Heart left ventricle (tissue), 16 donors: Measurements from ENCODE around the gene COQ4. TPM values are rescaled to one million over a fixed set of nuclear protein-coding genes. Genes with fewer than 3 reads are reported as not detected.

ENCODE experiments used
- ATAC-seq, 4 donors: fragments of 200-7000 bp; cut with Tn5 transposase; one replicate each; pipeline ENCODE4 v1.9.1; 2020 to 2022; ENCODE audit warnings: moderate library complexity in 4 of 4, mild to moderate bottlenecking in 3 of 4, moderate number of reproducible peaks in 1 of 4
- DNase-seq, 5 donors: peaks; one replicate each; pipeline ENCODE4 v3.0.0-alpha.2; 2020
- H3K27ac ChIP-seq, 12 donors: fragments of 200-600 bp; sonication (generic) in 4 of 12; one replicate each; pipeline versions ENCODE4 v1.5.0 to v1.8.0; 2016 to 2022; ENCODE audit warnings: mild to moderate bottlenecking in 2 of 12
- H3K27me3 ChIP-seq, 9 donors: fragments of 200-600 bp; sonication (generic) in 2 of 9; one replicate each; pipeline versions ENCODE4 v1.5.1 to v1.8.0; 2016 to 2022; ENCODE audit warnings: mild to moderate bottlenecking in 3 of 9
- H3K36me3 ChIP-seq, 9 donors: fragments of 200-600 bp; sonication (generic) in 2 of 9; one replicate each; pipeline versions ENCODE4 v1.5.0 to v1.8.0; 2018 to 2022; ENCODE audit warnings: mild to moderate bottlenecking in 2 of 9
- H3K4me1 ChIP-seq, 12 donors: fragments of 200-600 bp; sonication (generic) in 4 of 12; one replicate each; pipeline versions ENCODE4 v1.5.0 to v1.8.0; 2016 to 2022; ENCODE audit warnings: mild to moderate bottlenecking in 3 of 12
- H3K4me3 ChIP-seq, 12 donors: fragments of 200-600 bp; sonication (generic) in 4 of 12; one replicate each; pipeline versions ENCODE4 v1.5.0 to v1.8.0; 2017 to 2022; ENCODE audit warnings: mild to moderate bottlenecking in 9 of 12, moderate library complexity in 4 of 12
- H3K9me3 ChIP-seq, 12 donors: fragments of 200-600 bp; sonication (generic) in 4 of 12; one replicate each; pipeline versions ENCODE4 v1.5.0 to v1.8.0; 2016 to 2022; ENCODE audit warnings: mild to moderate bottlenecking in 1 of 12
- CTCF ChIP-seq, 12 donors: fragments of 200-600 bp; sonication (generic) in 4 of 12; IDR thresholded peaks; one replicate each; pipeline versions ENCODE4 v1.5.0 to v1.8.0; 2018 to 2022; ENCODE audit warnings: antibody characterized with exemption in 12 of 12, mild to moderate bottlenecking in 5 of 12
- POLR2A ChIP-seq, 2 donors: fragments of 450-650 bp; IDR thresholded peaks; one replicate each; pipeline ENCODE4 v1.6.1; 2017; ENCODE audit warnings: antibody characterized with exemption in 2 of 2, mild to moderate bottlenecking in 2 of 2, moderate library complexity in 2 of 2
- WGBS, 4 donors: extraction: QIAGEN DNeasy Blood & Tissue Kit in 2 of 4; methylation state at CpG; one replicate each; pipeline versions ENCODE4 v1.1.5 to v1.1.7; 2013 to 2018; 5-methylcytosine and 5-hydroxymethylcytosine counted together
- intact Hi-C, 10 donors: fragments of 100-400 bp; cut with DNase I; formaldehyde crosslinking; loops; one replicate each; pipeline versions ENCODE4 v1.11.1 to v1.14.2; 2022
- polyA plus RNA-seq, 2 donors: library from polyadenylated mRNA; stranded (reverse); fragments of 200-250 nt; gene quantifications; one replicate each; pipeline ENCODE4 v1.2.3, GENCODE V29; 2013
- total RNA-seq, 9 donors: library from RNA; depleted of rRNA in 2 of 9; stranded (reverse); fragments of >200 nt in 2 of 9; fragmentation: NEBNext Ultra II Directional in 3 of 9; extraction: Animal tissue kit (Norgen Biotek cat#: 25700) in 3 of 9; gene quantifications; one replicate each; pipeline versions ENCODE4 v1.1.0 to v1.2.4, GENCODE V29; 2016 to 2023
- donor health status: ischemic (EF 13 %, LVEDD 7.1; RV severe dilation, severe dysfunction).
- donor health status: healthy with polysubstance abuse.
- donor health status: DM: no; HTN: yes; CAD: no.
- donor health status: DM: no; HTN: no; CAD: no.
- donor health status: ischemic (EF 25% LVEDD 6.9; RV normal size, moderate dysfunction).
- donor health status: ischemic (EF 25% LVEDD 5.7; RV mildly dilated, moderate dysfunction).
- donor health status: healthy.
- donor health status: DM: yes; HTN: yes; CAD: no.
- donor health status: ischemic (EF 35%, LVEDD 5.7; RV mildly dilated, moderate dysfunction).
- donor health status: nonischemic (EF 11% LVEDD 7.7; RV severe dilation, severe dysfunction).
- donor health status: DM: yes; HTN: yes; CAD: no.
- donor health status: PGD.
- donor health status: ischemic (EF 29% LVEDD 5.4; RV normal size, mild dysfunction).
- donor health status: nonischemic (EF 23%, LVEDD 6.1; RV moderate dilation, normal function).

Gene COQ4
- total and polyA plus RNA-seq, 11 donors: 19.0 to 43.2 (median 30.1) TPM

GRCh38 chr9:128370752-128371629 lies 48.4 kb downstream of the COQ4 start, which contains the start of gene URM1:
TSS of gene URM1 (plus strand) at chr9:128371374. CDS start at chr9:128371381, 7 bp downstream.
- Histone ChIP-seq H3K36me3 (peaks cover 0 to 27% (median 10%) of the 10 kb centered on the region in 9 donors), H3K4me3 (peak within 1 kb of the TSS; percentile 62 to 99 (median 89)), H3K27me3 (no peaks in the 10 kb centered on the region), H3K4me1 (peaks cover 0 to 29% (median 19%) of the 10 kb centered on the region in 12 donors), H3K27ac (peak within 1 kb of the TSS; percentile 89 to 98 (median 94)), H3K9me3 (no peaks in the 10 kb centered on the region)
- intact Hi-C loops: loop anchor here in 1 of 10 donors (5.0 kb wide), 1 partner anchor 41 kb away; no protein-coding TSS in a partner anchor
- TF ChIP-seq CTCF (IDR thresholded peaks at IDR 0.05) (peak in 1 of 12 donors; percentile 16), POLR2A (IDR thresholded peaks at IDR 0.05) (peak in 1 of 2 donors; percentile 91)
- ATAC-seq (peak; percentile 94 to 99 (median 98)), DNase-seq (peak; percentile 95 to 97 (median 96))
- WGBS, 4 donors: 0 to 1% (median 1%) methylated on average over 51 to 55 of the region's 55 CpGs

GRCh38 chr9:128371630-128372117 lies 49.0 kb downstream of the COQ4 start:
- intact Hi-C loops: loop anchor here in 1 of 10 donors (5.0 kb wide), 1 partner anchor 41 kb away; no protein-coding TSS in a partner anchor
- TF ChIP-seq POLR2A (IDR thresholded peaks at IDR 0.05): no peak
- no peak for TF ChIP-seq CTCF (IDR thresholded peaks at IDR 0.05)
- H3K4me1 ChIP-seq: peaks cover 0 to 29% (median 19%) of the 10 kb centered on the region in 12 donors

GRCh38 chr9:128372188-128372641 lies 49.6 kb downstream of the COQ4 start:
- no peaks in the 10 kb centered on the region for H3K9me3 ChIP-seq
- H3K36me3 ChIP-seq: peaks cover 0 to 32% (median 13%) of the 10 kb centered on the region in 9 donors
- peaks cover 0 to 29% (median 19%) of the 10 kb centered on the region in 12 donors for H3K4me1 ChIP-seq
- DNase-seq (no peak), ATAC-seq (no peak)
- no peaks in the 10 kb centered on the region for H3K27me3 ChIP-seq
- peak overlapping the region in 6 of 12 donors; percentile 89 to 98 (median 94) for H3K27ac ChIP-seq
- WGBS, 4 donors: 32 to 39% (median 36%) methylated on average over 4 of the region's 4 CpGs
- peak overlapping the region in 10 of 12 donors; percentile 68 to 99 (median 90) for H3K4me3 ChIP-seq
- intact Hi-C loops: loop anchor here in 1 of 10 donors (5.0 kb wide), 1 partner anchor 40 kb away; no protein-coding TSS in a partner anchor
- no peak for TF ChIP-seq POLR2A (IDR thresholded peaks at IDR 0.05)
- TF ChIP-seq CTCF (IDR thresholded peaks at IDR 0.05): no peak

More at GRCh38 chr9:128371630-128372117, 49.0 kb downstream of the COQ4 start:
- no peaks in the 10 kb centered on the region for H3K27me3 ChIP-seq
- no peaks in the 10 kb centered on the region for H3K9me3 ChIP-seq
- H3K27ac ChIP-seq: peak overlapping the region; percentile 89 to 98 (median 94)
- ATAC-seq (no peak), DNase-seq (no peak)
- WGBS, 4 donors: 0 to 1% (median 1%) methylated on average over 10 of the region's 10 CpGs
- peak overlapping the region; percentile 62 to 99 (median 89) for H3K4me3 ChIP-seq
- H3K36me3 ChIP-seq: peaks cover 0 to 28% (median 10%) of the 10 kb centered on the region in 9 donors
